HS-5 (cell line): ENCODE data around the gene BUB1B.
"Not testable (repeated sequence)": the region's sequence is repeated elsewhere in the genome, so short reads cannot be mapped to it uniquely, and the experiment has no call there.

Experiments used
- DNase-seq: peaks from one replicate; pipeline ENCODE4 v3.0.0-alpha.2; 2012; ENCODE audit warnings: low read depth

BUB1B gene

DNA sequence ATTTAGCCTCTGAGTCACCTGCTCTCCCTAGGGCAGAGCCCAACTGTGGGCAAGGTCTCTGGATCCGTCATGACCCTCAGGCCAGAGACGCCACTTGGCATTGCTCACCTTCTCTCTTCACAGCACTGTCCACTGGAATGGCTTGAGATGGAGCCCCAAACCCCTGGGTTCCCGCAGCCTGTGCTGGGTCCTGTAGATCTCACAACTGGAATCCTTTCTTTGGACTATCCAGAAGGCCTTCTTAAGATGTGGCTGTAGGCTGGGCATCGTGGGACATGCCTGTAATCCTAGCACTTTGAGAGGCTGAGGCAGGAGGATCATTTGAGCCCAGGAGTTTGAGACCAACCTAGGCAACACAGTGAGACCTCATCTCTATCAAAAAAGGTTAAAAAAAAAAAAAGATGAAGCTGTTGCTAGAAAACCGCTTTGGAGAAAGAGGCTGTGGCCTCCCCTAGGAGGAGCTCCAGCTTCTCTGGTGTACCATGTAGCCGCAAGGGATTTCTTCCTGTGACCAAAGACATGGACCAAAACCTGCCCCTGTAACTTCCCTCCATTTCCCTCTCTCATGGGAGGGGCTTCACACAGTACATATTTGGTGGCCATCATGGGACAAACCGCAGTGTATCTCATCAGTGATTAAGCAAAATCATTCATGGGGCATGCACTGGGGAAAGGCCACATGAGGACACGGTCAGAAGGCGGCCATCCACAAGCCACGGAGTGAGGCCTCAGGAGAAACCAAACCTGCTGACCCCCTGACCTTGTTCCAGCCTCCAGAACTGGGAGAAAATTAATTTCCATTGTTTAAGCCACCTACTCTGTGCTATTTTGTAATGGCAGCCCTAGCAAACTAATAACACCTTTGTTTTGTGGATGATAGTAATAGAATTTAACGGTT lies 23.3 kb upstream of the BUB1B start:
- no peak for DNase-seq

DNA sequence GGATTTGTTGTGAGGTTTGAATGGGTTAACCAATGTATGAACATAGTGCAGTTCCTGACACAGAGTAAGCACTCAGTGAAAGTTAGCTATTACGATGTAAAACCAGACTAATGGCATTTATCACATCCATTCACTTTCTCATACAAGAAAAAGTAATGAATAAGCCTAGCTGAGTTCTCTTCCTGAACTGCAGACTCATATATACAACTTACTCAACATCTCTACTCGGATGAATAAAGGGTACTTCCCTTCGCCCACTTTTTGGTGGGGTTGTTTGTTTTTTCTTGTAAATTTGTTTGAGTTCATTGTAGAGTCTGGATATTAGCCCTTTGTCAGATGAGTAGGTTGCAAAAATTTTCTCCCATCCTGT lies 22.7 kb upstream of the BUB1B start:
- not testable (repeated sequence) for DNase-seq

DNA sequence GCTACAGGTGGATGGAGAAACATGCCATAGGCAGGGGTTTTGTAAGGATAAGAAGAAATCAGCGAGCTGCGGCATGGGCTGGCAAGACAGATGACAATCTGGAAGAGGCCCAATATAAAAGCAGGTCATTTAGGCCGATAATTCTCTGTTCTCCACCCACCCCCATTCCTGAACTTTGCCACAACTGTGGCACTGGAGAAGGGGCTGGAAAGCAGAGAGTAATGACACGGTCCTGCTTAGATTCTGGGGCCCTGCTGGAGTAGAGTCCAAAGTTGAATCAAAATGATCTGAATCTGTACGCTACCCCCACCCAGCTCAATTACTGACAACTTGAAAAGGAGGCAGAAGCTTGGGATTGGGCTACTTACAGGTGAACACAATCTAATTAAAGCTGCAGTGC lies 18.4 kb upstream of the BUB1B start:
- DNase-seq, result no peak

DNA sequence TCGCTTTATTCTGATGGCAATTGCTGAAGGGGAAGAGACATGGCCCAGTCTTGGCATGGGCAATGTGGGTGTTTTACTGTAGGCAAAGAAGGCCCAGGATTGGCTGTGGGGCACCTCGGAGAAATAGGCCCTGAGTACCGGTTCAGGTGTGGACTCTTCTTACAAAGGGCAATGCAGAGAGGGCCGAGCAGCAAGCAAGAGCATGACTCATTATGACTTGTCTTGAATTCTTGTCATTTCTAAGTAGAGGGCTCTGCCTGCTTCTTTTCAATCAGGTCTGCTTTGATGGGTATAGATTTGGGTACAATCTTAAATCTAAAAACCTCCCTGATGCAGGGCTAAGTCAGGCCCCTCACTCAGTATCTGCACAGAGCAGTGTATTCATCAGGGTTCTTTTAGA lies 14.8 kb upstream of the BUB1B start:
- DNase-seq, result no peak

DNA sequence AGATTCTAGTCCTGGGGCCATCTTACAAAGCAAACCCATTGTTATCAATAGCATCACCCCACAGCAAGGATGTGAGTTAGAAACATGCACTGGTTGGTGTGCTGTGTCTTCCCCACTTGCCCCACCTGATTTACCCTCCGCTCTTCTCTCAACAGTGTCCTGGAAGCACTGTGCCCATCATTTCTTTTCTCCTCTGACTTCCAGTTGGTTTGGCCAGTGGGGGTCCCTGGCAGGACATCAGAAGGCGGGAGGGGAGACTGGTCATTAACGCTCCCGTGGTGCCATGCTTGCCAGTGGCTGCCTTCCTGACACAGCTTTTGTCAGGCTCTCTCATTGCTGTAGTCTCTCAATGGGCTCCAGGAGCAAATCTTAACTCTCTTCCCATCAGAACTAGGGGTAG lies 11.5 kb upstream of the BUB1B start:
- no peak for DNase-seq

DNA sequence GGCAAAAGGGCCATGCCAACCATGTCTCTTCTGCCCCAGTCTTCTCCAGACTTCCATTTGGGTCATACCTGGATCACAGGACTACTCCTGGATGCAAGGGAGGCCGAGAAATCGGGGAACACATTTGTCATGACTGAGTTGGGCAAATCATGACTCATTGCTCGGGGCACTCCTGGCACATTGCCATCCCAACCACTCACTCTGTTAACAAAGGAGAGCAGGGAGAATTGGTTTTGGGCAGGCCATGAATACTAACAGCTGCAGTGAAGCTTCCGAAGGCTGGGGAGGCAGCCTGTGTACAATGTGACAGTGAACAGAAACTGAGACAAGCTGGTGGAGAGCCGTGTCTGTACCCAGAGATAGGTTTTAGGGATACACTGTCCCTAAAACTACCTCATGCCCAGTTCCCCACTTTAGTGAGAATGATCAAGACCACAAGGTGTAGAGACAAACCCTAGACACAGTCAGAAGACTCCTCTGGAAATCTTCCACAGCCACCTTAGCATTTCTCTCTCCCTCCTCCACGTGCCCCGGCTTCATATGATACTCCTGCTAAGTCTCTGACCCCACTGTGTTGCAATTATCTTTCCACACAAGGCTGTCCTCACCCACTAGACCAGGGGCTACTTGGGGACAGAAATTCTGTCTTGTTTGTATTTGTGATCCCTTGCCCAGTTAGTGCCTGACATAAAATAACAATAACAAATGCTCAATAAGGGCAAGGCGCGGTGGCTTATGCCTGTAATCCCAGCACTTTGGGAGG lies 10.5 kb upstream of the BUB1B start:
- peak; percentile 61 for DNase-seq

DNA sequence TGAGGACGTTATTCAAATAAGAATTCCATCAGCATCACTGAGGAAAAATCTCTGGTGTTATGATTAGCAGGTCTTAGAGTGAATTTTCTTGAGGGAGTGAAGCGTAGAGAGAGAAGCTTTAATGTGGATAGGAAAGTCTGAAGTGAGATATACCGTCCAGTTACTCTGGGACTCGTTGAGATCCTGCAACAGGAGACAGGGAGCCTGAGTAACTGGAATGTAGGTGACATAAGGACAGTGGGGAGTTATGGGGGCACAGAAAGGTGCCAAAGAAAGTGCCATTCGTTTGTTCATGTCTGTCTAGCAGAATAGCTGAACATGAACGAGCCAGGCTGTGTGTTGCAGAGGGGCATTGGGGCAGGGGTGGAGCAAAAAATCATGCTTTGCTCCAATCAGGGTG lies 9.4 kb upstream of the BUB1B start:
- DNase-seq, result no peak

DNA sequence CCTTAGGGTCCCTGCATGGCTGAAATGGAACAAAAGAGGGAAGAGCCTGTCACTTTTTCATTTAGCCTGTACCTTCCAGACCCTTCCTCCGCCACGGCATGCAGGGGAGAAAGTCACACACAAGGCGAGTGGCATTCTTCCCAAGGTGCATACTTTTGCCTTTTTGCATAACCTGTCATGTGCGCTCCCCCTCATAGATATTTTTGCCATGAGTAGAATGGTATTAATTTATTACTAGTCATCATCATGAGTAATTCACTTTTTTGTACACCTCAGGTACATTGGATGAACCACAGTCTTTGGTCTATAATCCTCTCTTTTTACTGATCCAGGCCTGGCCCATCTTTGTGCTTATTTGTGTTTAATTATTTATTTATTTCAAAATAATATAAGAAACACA lies 8.9 kb upstream of the BUB1B start:
- DNase-seq, result no peak

DNA sequence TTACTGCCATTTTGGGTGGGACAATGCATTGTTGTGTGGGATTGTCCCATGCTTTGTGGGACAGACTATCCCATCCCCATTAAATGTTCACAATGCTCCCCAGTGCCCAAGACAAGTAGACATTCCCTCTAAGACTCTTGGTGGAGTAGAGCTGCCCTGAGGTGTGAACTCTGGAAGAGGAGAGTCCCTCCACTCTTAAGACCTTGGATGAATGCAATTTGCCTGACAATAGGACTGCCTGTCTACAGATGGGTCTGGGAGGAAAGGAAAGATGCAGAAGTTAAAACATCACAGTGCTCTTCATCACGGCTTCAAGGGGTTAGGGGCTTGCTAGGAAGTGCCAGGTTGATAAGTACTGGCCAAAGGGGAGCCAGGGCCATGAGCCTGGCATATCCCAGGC lies 6.0 kb upstream of the BUB1B start:
- not testable (repeated sequence) for DNase-seq

DNA sequence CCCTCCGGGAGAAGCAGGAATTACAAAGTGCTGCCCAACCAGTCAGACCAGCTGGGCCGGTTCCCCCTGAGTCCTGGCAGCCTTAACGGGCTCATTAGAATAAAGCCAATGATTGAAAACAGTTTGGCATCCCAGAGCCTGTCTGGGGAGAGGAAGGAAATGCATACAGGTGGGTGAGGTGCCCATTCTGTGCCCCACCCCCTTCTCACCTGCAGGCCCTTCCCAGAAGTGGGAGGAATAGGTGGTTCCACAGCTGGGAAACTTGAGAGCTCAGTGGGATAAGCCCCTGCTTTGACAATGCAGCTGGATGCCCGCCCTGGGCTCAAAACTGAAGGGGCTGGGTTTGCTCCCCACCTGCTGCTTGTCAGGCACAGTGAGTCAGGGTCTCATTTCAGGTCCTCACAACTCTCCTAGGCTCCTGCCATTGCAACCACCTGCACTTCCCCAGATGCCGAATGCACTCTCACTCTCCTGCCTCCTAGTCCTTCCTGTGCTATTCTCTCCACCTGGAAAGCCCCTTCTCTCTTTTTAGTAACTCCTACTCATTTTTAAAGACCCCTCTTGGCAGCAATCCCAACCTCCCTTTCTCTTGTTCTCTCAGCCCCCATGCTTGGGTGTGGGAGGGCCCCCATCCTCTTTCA lies 5.5 kb upstream of the BUB1B start:
- DNase-seq, result no peak

DNA sequence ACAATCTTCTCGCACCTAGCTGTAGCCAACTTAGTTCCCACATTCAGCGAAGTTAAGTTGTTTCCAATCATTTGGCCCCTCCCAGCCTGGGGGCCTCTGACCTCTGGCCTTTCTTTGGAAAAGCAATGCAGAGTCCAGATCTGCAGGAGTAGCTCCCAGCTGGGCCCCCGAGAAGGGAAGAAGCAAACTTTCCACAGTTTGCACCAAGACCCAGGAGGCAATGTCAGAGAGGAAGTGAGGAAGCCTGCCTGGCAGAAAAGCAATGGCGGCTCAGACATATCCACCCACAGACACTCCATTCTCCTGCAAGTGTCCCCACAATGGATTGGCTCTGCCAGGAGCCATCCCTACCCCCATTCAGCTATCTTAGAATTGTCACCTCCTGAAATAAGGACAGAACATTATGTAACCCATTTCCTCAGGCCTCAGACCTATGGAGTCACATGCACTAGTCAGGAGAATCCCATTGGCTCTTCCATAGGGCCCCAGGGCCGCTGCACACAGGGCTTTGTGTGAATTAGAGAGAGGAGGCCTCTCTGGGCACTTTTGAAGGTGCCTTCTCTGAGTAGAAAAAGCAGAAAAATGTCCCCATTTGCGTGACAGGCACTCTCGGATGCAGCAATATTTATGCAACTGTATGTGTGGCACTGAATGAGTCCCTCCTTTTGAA lies 3.0 kb upstream of the BUB1B start:
- DNase-seq, result no peak

DNA sequence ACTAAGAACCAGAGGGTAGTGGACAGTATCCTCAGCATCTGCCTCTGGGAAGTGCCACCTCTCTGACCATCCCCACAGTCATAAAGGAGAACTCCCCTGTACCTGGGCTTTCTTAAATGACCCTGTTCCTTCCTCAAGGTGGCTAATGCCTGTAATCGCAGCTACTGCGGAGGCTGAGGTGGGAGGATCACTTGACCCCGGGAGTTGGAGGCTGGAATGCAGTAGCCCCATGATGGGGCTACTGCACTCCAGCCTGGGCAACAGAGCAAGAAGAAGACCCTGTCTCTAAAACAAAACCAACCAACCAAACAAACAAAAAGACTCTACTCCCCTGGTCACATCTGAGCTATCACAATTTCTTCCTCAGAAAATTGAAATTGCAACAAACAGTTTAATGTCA lies 848 bp upstream of the BUB1B start:
- DNase-seq, result no peak

DNA sequence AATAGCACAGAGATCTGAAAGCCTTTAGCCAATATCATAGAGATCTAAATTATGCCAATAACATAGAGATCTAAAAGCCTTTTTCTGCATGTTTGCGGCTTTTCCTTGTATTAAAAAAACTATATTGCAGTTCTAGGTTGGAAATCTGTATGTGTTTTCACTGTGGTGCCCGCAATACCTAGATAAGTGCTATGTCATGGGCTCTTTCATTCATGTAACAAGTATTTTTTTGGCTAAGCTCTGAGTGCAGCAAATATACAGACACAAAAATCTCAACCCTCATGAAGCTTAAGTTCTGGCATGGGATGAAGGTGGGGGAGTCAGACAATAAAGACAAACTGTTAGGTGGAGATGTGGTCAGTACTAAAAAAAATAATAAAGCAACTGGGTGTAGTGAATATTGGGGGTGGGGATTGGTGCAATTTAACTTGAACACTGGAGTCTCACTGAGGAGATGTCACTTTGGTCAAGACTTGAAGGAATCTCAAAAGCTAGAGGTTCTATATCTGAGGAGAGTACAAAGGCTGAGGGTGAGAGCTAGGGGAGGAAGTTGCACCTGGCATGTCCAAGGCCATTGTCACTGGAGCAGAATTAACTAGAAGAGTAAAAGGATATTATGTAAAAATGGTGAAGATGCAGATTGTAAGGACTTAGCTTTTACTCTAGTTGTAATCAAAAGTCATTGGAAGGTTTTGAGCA lies 973 bp downstream of the BUB1B start:
- no peak for DNase-seq

DNA sequence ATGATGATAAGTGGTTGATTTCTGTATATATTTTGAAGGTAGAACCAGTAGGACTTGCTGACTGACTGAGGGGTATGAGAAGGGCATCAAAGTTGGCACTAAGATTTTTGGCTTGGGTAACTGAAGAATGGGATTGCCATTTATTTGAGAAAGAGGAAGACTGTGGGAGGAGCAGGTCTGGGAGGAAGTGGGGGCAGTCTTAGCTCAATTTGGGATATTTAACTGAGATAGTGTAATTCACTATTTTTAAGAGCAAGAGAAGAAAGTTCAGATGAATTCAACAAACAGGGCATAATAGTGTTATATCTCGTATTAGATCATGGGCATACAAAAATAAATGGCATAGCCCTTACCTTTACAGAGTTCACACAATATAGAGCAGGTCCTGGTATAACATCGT lies 1.7 kb downstream of the BUB1B start:
- no peak for DNase-seq

DNA sequence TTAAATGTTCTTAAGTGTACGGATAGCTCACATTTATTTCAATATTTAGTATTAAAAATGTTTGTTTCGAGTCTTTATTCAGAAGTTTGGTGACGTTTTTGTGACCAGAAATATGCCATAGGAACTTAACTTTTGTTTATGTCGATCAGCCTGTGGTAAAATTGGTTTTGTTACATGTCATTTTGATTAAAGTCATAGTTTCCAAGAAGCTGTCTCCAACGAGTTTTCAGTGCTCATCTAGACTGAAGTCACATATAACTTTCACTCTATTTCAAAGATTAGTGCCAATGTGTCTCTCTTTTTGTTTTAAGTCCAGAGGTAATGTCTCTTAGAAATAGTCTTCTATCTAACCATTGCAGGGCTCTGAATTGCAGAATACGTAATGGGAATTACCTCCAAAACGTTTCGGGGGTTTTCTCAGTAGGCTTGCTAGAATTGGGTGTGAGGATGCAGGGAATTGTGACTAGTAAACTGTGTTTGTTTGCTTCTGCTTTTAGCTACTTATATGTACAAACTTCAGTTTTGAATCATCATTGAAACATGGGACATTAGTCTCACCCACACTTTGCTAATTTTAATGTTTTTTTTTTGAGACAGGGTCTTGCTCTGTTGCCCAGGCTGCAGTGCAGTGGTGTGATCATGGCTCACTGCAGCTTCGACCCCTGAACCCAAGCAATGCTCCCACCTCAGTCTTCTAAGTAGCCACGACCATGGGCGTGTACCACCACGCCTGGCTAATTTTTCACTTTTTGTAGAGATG lies 3.0 kb downstream of the BUB1B start:
- no peak for DNase-seq

DNA sequence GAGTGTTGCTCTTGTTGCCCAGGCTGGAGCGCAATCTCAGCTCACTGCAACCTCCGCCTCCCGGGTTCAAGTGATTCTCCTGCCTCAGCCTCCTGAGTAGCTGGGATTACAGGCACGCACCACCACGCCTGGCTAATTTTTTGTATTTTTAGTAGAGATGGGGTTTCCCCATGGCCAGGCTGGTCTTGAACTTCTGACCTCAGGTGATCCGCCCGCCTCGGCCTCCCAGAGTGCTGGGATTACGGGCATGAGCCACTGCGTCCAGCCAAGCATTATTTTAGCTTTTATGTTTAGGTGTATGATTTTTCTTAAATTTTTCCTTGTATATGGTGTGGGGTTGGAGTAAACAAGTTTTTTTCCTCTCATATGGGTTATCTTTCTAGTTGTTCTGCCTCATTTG lies 6.5 kb downstream of the BUB1B start:
- DNase-seq, result not testable (repeated sequence)

DNA sequence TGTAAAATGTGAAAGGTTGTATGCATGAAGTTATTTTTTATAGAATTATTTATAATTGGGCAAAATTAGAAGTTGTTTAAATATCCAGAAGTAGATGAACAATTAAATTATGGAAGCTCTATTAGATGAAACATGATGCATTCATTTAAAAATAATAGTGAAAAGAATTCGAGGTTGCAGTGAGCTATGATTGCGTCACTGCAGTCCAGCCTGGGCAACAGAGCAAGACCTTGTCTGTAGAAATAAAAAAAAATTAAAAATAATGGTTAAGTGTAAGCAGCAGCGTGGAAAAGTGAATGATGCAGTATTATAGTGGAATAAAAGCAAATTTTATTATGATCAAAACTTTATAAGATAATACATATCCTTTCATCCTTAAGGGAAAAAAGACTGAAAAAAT lies 14.3 kb downstream of the BUB1B start:
- no peak for DNase-seq

DNA sequence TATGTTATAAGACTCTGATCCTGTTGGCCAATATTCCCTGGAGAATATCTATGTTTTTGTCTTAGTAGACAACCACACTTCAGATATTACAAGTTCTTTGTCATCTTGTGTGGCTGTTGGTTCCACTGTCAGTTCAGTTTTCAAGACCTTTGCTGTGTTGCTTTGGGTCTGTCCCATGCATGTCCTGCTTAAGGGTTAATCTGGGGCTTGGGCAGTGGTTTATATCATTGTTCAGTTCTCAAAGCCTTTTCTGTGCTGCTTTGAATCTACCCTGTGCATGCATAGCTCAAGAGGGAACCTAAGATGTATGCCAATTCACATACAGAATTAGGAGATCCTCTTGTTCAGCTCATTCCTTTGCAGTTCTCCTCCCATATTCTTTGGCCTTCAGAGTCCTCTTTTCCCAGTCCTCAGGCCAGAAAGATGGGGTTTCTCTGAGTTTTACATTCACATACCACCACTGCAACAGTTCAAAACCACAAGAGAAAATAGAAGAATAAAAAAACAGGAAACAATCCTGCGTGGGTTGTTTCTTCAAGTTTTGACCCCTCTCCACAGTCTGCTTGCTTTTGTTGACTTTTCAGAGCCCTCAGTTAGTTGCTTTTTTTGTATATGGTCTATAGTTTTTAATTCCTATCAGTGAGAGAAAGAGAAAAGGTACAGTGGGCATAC lies 21.6 kb downstream of the BUB1B start:
- no peak for DNase-seq

DNA sequence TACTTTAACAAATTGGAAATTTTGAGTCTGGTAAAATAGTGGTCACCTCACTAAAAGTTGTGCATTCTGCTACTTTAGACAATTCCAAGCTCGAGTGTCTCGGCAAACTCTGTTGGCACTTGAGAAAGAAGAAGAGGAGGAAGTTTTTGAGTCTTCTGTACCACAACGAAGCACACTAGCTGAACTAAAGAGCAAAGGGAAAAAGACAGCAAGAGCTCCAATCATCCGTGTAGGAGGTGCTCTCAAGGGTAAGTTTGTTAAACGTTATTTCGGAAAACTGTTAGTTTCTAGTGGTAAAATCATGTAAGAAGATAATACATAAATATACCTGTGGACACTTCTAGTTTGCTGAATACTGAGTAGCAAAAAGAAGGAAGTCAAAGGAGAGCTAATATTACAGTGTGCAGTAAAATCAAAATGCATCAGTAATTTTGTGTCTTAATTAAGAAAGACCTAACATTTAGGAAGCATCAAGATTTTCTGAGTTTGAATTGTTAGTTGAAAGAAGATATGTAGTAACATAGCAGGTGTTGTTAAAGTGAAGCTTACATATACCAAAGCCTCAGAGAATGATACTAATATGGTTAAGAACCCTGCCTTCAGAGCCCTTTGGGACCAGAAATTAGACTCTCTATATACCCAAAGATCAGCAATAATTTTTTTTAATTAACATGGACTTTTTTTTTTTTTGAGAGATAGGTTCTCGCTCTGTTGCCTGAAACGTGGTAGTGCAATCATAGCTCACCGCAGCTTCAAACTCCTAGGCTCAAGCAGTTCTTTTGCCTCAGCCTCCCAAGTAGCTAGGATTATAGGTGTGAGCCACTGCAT lies 23.0 kb downstream of the BUB1B start:
- DNase-seq, result no peak

DNA sequence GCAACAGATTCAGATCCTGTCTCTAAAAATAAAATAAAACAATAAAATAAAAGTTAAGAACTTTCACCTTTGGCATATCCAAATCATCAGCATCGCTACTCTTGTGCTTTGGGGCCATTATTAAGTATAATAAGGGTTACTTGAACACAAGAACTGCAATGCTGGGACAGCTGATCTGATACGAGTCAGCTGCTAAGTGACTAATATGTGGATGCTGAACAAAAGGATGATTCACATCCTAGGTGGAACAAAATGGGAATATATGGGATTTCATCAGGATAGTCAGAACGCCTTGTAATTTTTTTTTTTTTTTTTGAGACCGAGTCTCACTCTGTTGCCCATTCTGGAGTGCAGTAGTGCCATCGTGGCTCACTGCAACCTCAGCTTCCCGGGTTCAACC lies 29.7 kb downstream of the BUB1B start:
- DNase-seq, result peak; percentile 72
